ENCODE results near the gene OR6N2.

The OR6N2 gene

DNA sequence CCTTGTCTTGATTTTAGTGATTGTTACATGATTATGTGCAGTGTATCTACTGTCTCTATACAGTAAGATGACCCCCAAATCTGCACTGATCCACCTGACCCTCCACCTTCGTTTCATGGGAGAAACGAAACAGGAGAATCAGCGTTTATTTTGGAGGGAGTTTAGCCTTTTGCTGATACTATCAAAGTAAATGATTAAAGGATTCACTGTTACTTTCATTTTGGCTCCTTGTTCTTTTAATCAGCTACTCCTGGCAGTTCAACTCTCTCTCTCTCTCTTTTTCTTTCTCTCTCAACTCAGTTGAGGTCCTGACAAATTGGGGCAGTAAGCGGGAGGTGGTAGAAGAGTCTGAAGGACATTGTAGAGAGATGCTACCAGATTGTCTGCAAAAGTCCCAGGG is 50.6 kb downstream of the OR6N2 start:
- ATAC-seq (replicated peaks), result no peak
- peaks cover 0 to 3% of the 10 kb centered on the region in 2 donors for H3K4me1 Mint-ChIP-seq (ENCODE audit: low read depth in 2 of 2)
- H3K27me3 Mint-ChIP-seq, result peaks cover 0 to 11% of the 10 kb centered on the region in 2 donors
- no peak for DNase-seq
- H3K9me3 Mint-ChIP-seq, result no peaks in the 10 kb centered on the region
- no peaks in the 10 kb centered on the region for H3K36me3 Mint-ChIP-seq (ENCODE audit: insufficient read depth)
- H3K4me3 Mint-ChIP-seq, result no peak overlapping the region
- H3K27ac Mint-ChIP-seq, result no peak overlapping the region

DNA sequence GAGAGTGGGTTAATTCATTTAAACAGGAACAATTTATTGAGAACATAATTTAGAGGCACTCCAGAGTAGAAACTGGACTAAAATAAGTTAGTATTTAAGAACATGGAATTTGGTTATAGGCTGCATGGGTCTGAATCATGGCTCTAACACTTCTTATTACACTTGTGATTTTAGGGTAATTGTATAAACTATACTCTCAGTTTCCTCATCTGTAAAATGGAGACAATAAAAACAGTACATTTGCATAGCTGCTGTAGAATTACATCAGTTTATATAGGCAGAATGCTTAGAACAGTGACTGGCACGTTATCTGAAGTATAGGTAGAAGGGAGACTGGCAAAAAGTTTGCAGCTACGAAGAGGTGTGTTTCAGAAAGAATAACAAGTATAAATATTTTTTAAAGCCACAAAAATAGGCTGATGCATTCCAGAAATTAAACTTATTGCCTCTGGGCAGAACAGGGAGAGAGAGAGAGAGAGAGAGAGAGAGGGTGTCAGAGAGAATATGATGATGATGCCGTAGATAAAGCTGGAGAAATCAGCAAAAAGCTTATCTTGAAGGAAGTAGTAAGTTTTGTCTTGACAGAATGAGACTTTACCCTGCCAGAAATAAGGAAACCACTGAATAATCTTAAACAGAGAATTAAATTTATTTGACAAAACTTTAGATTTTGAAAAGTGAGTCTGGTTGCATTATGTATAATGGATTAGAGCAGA is 52.3 kb downstream of the OR6N2 start:
- Mint-ChIP-seq H3K9me3 (no peaks in the 10 kb centered on the region), H3K4me1 (ENCODE audit: low read depth in 2 of 2) (peaks cover 0 to 3% of the 10 kb centered on the region in 2 donors), H3K36me3 (ENCODE audit: insufficient read depth) (no peaks in the 10 kb centered on the region), H3K27me3 (peaks cover 12 to 22% of the 10 kb centered on the region in 2 donors), H3K27ac (no peak overlapping the region), H3K4me3 (no peak overlapping the region)
- no peak for DNase-seq
- ATAC-seq (replicated peaks), result no peak

DNA sequence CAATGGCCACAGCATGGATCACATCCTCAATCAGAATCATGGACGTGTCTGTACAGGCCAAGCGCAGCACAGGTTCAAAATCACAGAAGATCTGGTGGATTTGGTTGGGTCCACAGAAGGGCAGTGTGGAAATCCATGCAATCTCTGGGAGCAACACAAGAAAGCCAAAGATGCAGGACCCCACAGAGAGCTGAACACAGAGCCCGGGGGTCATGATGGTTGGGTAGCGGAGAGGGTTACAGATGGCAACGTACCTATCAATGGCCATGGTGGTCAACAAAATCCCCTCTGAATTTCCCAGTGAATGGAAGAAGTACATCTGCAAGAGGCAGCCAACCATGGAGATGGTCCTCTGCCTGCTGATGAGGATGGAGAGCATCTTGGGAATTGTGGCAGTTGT is 56.6 kb downstream of the OR6N2 start:
- Mint-ChIP-seq H3K4me1 (ENCODE audit: low read depth in 2 of 2) (no peaks in the 10 kb centered on the region), H3K36me3 (ENCODE audit: insufficient read depth) (no peaks in the 10 kb centered on the region), H3K9me3 (no peaks in the 10 kb centered on the region), H3K4me3 (no peak overlapping the region), H3K27me3 (peaks cover 34 to 50% of the 10 kb centered on the region in 2 donors), H3K27ac (no peak overlapping the region)
- ATAC-seq (replicated peaks), result no peak
- DNase-seq, result no peak
